OCI-LY7 (cell line): ENCODE results near the gene CD58.

Experiments used
- EZH2phosphoT487 ChIP-seq: fragments of 200-600 bp; sonication (generic); IDR thresholded peaks from 2 replicates; pipeline ENCODE4 v1.6.1; 2018; ENCODE audit warnings: low read depth, borderline replicate concordance, mild to moderate bottlenecking, mixed run types, antibody characterized with exemption, low read length, moderate library complexity, mixed read lengths
- TF ChIP-seq, protein P1 (sequence below): fragments of 200-600 bp; sonication (generic); conservative IDR thresholded peaks from 2 replicates; pipeline ENCODE4 v1.5.1; 2014; ENCODE audit warnings: mild to moderate bottlenecking, antibody characterized with exemption, low read length, moderate library complexity, mixed read lengths

DNA sequence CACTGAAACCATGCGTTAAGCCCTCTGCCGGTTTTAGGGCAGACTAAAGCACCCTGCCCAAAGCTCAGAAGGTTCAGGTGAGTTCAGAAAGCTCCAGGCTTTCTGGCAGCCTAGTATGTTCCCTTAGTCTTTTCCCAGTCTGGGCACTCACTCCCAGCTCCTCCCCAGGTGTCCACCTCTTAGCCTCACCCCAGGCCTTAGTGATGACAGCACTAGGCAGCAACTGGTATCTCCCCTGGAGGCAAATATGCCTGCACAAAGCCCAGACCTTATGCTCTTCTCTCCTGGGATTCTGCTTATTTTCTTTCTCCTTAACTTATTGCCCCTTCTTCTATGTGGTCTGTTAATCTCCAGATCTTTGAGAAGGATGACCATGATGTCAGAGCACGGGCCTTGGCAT lies 80.2 kb downstream of the CD58 start:
- TF ChIP-seq, protein P1, sequence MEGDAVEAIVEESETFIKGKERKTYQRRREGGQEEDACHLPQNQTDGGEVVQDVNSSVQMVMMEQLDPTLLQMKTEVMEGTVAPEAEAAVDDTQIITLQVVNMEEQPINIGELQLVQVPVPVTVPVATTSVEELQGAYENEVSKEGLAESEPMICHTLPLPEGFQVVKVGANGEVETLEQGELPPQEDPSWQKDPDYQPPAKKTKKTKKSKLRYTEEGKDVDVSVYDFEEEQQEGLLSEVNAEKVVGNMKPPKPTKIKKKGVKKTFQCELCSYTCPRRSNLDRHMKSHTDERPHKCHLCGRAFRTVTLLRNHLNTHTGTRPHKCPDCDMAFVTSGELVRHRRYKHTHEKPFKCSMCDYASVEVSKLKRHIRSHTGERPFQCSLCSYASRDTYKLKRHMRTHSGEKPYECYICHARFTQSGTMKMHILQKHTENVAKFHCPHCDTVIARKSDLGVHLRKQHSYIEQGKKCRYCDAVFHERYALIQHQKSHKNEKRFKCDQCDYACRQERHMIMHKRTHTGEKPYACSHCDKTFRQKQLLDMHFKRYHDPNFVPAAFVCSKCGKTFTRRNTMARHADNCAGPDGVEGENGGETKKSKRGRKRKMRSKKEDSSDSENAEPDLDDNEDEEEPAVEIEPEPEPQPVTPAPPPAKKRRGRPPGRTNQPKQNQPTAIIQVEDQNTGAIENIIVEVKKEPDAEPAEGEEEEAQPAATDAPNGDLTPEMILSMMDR, result no peak
- no peak for TF ChIP-seq EZH2phosphoT487
